SK-N-SH (cell line): Measurements from ENCODE around the gene PLEKHM2.

Source experiments
- CTCF ChIP-seq: fragments of 200-600 bp; sonication (generic); IDR thresholded peaks from 2 replicates; pipeline ENCODE4 v1.6.1; 2017; ENCODE audit warnings: antibody characterized with exemption, mild to moderate bottlenecking, moderate library complexity
- EP300 ChIP-seq, 2 experiments: IDR thresholded peaks; 2 replicates each; pipeline versions ENCODE4 v1.4.0 to v1.6.1; 2012; ENCODE audit warnings: borderline replicate concordance in 1 of 2, low read depth in 1 of 2, low read length in 1 of 2
- GABPA ChIP-seq: IDR thresholded peaks from 2 replicates; pipeline ENCODE4 v1.4.0; 2012; ENCODE audit warnings: low read depth, mild to moderate bottlenecking
- MXI1 ChIP-seq: IDR thresholded peaks from 2 replicates; pipeline ENCODE4 v1.6.1; 2012; ENCODE audit warnings: mild to moderate bottlenecking, low read depth, low read length, improper control_type of control experiment
- SMC3 ChIP-seq: IDR thresholded peaks from 2 replicates; pipeline ENCODE4 v1.6.1; 2012; ENCODE audit warnings: low read depth, low read length, improper control_type of control experiment
- YY1 ChIP-seq: IDR thresholded peaks from 2 replicates; pipeline ENCODE4 v1.4.0; 2012; ENCODE audit warnings: low read depth, mild to moderate bottlenecking

- no peak for TF ChIP-seq EP300 (IDR thresholded peaks at IDR 0.05; ENCODE audit: borderline replicate concordance in 1 of 2, low read depth in 1 of 2, low read length in 1 of 2)
- TF ChIP-seq MXI1: no peak
- TF ChIP-seq YY1: no peak
- no peak for TF ChIP-seq CTCF
- TF ChIP-seq SMC3: no peak
- TF ChIP-seq GABPA: no peak
Observed at GRCh38 chr1:15669074-15669473, 15.0 kb upstream of the PLEKHM2 start.
